ENCODE data around the gene CA12. TPM values are rescaled to one million over a fixed set of nuclear protein-coding genes. Genes with fewer than 3 reads are reported as not detected.

Gene CA12
- total and polyA plus RNA-seq, 2 donors (not counting 3 experiments of a cell fraction or from before 2014, with no cell fraction given), result 1.1 to 5.9 TPM

- no peak for TF ChIP-seq FOS (IDR thresholded peaks at IDR 0.05; ENCODE audit: borderline replicate concordance, insufficient read depth, low read length)
- TF ChIP-seq, protein P1, sequence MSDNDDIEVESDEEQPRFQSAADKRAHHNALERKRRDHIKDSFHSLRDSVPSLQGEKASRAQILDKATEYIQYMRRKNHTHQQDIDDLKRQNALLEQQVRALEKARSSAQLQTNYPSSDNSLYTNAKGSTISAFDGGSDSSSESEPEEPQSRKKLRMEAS (IDR thresholded peaks at IDR 0.05; ENCODE audit: insufficient read depth, insufficient read length), result no peak
- TF ChIP-seq POLR2A (IDR thresholded peaks at IDR 0.05; ENCODE audit: low read depth, low read length), result no peak
- no peak for TF ChIP-seq CTCF (IDR thresholded peaks at IDR 0.05; ENCODE audit: extremely low read depth in 1 of 2, insufficient read depth in 1 of 2, low read depth in 1 of 2, low read length in 2 of 2)
- no peak for TF ChIP-seq POLR2AphosphoS5 (IDR thresholded peaks at IDR 0.05; ENCODE audit: insufficient read depth, low read depth, low read length)
- TF ChIP-seq GATA2 (IDR thresholded peaks at IDR 0.05; ENCODE audit: insufficient read depth, insufficient read length, low read depth, low read length), result no peak
- TF ChIP-seq JUN (IDR thresholded peaks at IDR 0.05; ENCODE audit: borderline replicate concordance, insufficient read depth, insufficient read length, low read depth), result no peak
- no peak for TF ChIP-seq EZH2 (IDR thresholded peaks at IDR 0.05; ENCODE audit: borderline replicate concordance, low read depth, low read length, severe bottlenecking)
- no peak for TF ChIP-seq MYC (IDR thresholded peaks at IDR 0.05; ENCODE audit: low read depth, low read length)
- H3K4me3 ChIP-seq (replicated peaks in 1 of 3; ENCODE audit: insufficient read depth in 1 of 3, low read depth in 1 of 3, low read length in 3 of 3), result no peak overlapping the region
- intact Hi-C loops (cut with micrococcal nuclease), result no loop called here
- no TSS peak for BruUV-seq (replicated peaks)
- dilution Hi-C loops (cut with MboI; ENCODE audit: extremely low pct_ligation_motif_present, low sequenced_read_pairs), result no loop called here
- H4K20me1 ChIP-seq (replicated peaks; ENCODE audit: control insufficient read depth, extremely low read depth, insufficient read depth, low read length), result no peaks in the 10 kb centered on the region
- no peak overlapping the region for H2AFZ ChIP-seq (ENCODE audit: low read depth, low read length)
- H3K9me3 ChIP-seq (replicated peaks; ENCODE audit: control insufficient read depth, insufficient read depth, low read length), result no peaks in the 10 kb centered on the region
- no peak overlapping the region for H3K4me2 ChIP-seq (ENCODE audit: insufficient read depth, low read length)
- POLR2A ChIA-PET, result no interaction called here
- no peak for DNase-seq (ENCODE audit: low read depth, low spot score)
- no peaks in the 10 kb centered on the region for H3K36me3 ChIP-seq (ENCODE audit: control insufficient read depth in 2 of 2, extremely low read depth in 1 of 2, insufficient read depth in 2 of 2, low read length in 2 of 2)
- CTCF ChIA-PET, result interaction anchor here (1.2 to 1.6 kb wide), 3 partner anchors 10 to 36 kb away, joined by 4 to 5 read pairs (median 5); no protein-coding TSS in a partner anchor
- H3K79me2 ChIP-seq (ENCODE audit: control insufficient read depth, insufficient read depth, low read length), result no peaks in the 10 kb centered on the region
- FAIRE-seq, result no peak
- H3K27ac ChIP-seq (ENCODE audit: insufficient read depth, low read depth, low read length), result no peak overlapping the region
- no peaks in the 10 kb centered on the region for H3K27me3 ChIP-seq (ENCODE audit: control insufficient read depth in 2 of 2, insufficient read depth in 2 of 2, low read length in 2 of 2)
- peaks cover 7% of the 10 kb centered on the region for H3K4me1 ChIP-seq (ENCODE audit: control insufficient read depth, extremely low read depth, insufficient read depth, low read length)
- no peak overlapping the region for H3K9ac ChIP-seq (replicated peaks; ENCODE audit: extremely low read depth, insufficient read depth, low read length)
- H3K9me1 ChIP-seq (replicated peaks; ENCODE audit: control insufficient read depth, extremely low read depth, insufficient read depth, low read length), result no peaks in the 10 kb centered on the region
These were observed 13.1 kb downstream of the CA12 start for GRCh38 chr15:63368503-63368902.

Measured in endothelial cell of umbilical vein (primary cell).